Measurements from ENCODE around the gene PXDN.

Gene PXDN

DNA sequence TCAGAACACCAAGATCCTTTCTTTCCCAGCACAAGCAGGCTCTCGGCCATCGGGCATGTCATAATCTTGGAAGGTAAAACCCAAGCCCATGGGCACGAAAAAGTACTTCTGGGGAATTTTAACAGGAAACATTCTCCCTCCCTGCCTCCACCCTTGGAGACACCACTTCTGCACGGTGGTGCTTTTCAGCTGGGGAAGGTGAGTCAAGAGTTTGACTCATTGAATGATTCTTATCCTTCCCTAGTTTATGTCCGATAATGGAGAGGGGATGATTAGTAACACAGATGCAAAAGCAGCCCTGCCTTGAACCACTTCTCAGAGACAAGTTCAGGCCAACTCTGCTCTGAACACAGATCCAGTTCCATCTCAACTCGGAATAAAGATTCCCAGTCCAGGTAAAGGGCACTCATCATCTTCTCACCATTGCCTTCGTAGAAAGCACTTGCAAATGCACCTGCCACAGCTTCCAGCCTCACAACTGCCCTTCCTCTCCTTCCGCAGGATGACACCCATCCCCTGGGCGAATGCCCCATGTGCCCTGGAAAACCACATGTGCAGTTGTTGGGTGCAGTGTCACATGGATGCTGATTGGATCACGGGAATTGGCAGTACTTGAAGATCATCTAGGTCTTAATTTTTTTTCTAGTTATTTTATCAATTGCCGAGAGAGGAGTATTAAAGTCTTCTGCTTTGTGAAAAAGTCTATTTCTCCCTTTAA lies 136.2 kb downstream of the PXDN start:
- DNase-seq, result peak; percentile 18

DNA sequence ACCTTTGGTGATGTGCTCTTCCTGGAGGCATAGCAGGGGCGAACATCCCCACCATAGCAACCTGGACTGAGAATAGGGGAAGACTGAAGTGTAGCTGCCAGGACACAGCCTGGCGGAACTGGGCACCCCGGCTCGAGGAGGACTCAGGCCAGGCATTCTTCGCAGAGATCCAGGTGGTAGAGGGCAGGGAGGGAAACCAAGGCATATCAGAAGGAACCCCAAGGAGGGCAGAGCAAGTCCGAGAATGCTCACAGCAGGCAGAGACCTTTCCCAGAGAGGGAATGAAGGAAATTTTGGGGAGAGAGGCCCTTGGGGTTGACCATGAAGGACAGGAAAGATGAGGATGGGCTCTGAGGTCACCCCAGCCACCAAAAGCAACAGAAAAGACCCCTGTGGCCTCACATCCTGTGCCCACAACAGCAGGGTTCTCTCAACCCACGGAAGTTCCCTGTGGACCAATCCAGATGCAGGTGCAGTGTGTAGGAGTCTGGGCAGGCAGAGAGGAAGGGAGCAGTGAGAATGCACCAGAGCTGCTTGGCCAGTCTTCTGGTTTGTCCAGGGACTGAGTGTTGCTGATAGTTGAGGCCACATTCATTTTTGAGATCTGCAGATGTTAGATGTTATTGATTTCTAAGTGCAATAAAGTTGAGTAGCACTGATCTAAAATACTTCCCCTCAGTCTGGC lies 136.9 kb downstream of the PXDN start:
- no peak for DNase-seq

DNA sequence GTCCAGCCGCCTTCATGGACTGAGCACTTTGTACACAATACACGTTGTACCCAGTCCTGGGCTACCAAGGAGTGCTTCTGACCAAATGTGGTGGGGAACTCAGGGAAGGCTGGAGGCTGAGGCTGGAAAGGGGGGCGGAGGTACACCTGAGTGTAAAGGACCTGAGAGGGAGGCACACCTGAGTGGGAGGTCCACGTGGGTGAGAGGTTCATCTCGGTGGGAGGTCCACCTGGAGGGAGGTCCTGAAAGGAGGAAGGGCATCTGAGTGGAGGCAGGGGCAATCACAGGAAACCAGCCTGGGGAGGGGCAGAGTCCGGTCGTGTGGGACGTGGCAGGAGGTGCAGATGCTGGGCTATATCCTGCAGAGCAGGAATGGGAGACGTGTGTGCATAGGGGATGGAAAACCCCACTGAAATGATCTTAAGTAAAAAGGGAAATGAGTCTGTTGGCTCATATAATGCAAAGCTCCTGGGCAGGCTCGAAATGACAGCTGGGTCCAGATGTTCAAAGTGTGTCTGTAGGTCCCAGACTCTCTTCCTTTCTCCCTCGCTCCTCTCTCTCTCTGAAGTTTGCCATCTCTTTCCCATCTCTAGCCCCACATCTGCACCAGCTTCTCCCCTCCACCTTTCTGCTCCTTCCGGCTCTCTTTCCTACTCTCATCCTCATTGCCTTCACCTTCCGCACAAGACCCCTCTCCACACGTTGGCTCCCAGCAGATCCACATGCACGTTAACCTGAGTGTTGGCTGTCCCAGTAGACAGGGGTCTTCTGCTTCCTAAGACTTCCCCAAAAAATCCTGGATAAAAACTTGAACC lies 137.7 kb downstream of the PXDN start:
- DNase-seq, result peak; percentile 39

DNA sequence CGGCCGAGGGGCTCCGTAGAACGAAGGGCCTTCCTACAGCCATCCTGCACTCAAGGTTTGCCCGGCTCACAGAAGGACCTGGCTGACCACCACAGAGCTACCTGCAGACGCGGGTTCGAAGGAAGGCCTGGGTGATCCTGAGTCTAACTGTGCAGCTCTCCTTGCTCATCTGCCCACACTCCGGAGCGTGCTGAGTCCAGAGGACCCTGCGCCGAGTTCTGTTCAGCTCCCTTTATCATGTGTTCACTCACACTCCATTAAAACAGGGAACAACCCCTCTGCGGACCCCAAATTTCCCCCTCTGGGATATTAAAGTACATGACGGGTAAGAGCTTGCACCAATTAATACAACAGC lies 138.3 kb downstream of the PXDN start:
- no peak for DNase-seq

DNA sequence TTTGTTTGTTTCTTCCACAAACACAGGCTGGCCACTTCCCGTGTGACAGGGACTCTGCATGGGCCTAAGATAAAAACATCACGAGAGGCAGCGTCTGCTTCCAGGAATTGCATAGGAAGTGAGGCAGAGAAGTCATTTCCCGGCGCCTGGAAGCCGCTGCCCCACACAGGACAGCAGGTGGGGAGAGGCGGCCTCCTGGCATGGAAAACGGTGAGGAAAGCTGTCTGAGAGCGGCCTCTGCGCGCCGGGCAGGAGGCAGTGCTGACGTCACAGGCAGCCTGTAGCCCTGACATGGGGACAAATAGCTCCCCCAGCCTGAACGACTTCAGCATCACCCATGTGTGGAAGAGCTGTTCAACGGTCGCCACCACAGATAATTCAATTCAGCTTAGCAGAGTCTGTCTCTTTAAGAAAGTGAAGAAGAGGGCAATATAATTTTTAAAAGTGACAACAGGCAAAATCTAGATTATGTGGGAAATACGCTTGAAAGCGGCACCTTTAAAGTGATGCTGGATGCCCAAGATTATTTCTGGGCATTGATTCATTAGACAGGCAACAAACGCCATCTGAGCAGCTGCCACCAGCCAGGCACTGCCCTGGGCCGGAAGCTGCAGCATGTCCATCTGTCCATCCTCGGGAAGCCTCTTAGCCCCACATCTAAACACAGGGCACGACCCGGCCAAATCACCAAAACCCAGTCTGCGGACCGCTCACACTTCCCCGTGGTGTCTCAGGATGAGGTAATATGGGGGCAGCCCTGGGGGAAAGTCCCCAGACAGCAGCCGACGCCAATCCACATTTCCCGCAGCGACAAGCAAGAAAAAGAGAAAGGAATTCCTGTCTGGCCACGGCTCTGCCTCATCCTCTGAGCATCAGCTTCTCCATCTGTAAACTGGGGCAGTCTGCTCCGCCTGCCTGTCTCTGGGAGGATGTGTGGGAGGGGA lies 138.9 kb downstream of the PXDN start:
- peak; percentile 63 for DNase-seq

DNA sequence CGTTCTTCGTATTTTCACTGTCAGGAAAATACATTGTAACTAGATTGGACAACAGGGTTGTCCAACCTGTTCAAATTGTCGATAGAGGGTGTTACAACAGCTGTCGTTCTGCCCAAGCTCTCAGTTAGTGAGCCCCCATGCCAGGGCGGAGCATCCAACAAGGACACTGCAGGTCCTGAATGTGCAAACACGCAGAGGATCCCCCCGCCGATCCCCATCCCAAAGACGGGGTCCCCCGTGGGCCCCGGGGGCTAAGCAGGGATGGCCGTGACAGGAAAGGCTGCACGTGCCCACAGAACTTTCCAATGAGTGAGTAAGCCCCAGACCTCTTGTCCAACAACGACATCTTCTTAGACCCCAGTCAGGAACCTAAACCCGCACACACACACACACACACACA lies 140.8 kb downstream of the PXDN start:
- DNase-seq, result no peak

DNA sequence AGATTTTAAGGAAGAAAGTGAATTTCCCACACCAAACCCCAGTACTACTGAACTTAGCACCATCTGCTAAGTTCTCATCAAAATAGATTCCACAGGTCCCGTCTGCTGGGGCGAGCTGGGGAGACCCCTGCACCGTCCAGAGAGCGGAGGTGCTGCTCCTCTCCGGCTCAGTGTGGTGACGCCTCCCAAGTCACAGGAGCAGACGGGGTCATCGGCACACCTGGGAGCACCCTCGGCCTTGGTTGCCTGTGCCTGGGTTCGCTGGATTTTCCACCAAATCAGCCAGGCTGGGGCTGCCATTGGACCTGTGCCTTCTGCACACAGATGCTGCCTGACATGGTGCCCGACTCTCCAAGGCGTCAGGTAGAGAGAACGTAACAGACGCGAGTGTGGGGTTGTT lies 141.3 kb downstream of the PXDN start:
- no peak for DNase-seq

DNA sequence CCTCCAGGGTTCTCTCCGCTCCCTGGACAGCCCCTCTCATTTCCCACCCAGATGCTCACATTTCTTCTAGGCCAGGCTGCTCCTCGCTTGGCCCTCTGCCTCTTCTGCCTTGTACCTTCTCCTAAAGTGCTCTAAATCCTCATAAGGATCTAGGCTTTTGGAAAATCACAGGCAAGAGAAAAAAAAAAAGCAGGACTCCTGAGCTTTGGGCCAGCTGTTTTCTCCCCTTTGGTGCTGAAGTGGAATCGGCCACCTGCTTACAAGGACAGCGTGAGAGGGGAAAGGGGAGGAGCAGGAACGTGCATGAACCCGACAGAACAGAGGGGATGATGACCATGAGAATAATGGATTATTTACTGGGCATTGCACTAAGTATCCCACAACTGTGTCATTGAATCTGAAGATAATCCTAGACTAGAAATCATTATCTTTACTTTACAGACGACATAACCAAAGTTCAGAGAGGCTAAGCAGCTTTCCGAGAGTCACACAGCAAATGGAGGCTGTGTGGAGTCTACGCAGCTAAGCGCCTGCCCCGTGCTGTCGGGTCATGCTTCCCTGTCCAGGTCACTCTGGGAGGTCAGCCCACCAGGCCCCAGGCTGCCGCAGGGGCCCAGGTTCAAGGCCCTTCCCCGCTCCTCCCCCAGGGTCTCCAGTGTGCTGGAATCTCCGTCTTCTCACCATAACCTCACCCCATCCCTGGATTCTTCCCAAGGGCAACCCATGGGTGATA lies 141.9 kb downstream of the PXDN start:
- no peak for DNase-seq

DNA sequence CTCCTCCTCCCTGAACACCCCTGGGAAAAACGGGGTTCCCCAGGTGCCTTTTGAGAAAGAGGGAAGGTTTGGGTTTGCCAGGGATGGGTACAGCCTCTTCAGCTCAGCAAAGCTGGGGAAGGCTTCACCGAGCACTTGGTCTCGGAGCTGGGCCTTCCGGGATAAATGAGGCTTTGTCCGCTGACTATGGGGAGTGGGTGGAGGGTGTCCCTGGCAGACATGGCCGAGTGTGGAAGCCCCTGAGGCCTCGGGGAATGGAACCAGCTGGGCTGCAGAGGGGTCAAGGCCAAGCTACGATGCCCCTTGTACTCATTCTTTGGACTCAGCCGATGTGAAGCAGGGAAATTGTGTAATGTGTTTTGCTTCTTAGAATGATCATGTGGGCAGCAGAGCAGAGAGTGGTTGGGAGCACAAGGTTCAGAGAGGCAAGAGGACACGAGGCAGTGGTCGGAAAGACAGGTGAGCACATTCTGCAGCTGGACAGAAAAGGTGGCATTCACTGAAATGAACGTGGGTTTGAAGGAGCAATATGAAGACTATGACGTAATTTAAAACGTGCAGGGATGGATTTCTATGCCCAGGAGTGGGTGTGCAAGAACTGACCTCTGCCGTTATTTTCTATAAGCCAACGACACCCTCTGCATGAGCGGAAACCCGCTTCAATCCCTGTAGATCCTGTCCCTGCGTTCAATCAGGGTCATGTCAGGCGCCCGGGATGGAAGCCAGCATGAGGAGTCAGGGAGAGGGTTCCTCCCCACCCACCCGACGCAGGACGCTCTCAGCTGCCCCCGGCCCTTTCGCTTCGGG lies 142.6 kb downstream of the PXDN start:
- no peak for DNase-seq

DNA sequence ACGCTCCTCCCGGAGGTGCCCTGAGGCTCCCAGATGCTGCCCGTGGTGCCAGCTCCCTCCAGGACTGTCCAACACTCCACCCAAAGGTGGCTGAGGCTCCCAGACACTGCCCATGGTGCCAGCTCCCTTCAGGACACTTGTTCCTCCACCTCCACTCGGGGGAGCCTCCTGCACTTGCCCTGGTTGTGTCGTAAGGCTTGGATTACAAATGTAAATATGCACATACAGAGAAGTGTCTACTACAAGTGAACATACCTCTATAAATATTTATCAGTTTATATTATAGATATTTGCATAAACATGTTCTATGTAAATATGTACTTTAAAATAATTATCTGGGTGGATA lies 143.3 kb downstream of the PXDN start:
- no peak for DNase-seq

DNA sequence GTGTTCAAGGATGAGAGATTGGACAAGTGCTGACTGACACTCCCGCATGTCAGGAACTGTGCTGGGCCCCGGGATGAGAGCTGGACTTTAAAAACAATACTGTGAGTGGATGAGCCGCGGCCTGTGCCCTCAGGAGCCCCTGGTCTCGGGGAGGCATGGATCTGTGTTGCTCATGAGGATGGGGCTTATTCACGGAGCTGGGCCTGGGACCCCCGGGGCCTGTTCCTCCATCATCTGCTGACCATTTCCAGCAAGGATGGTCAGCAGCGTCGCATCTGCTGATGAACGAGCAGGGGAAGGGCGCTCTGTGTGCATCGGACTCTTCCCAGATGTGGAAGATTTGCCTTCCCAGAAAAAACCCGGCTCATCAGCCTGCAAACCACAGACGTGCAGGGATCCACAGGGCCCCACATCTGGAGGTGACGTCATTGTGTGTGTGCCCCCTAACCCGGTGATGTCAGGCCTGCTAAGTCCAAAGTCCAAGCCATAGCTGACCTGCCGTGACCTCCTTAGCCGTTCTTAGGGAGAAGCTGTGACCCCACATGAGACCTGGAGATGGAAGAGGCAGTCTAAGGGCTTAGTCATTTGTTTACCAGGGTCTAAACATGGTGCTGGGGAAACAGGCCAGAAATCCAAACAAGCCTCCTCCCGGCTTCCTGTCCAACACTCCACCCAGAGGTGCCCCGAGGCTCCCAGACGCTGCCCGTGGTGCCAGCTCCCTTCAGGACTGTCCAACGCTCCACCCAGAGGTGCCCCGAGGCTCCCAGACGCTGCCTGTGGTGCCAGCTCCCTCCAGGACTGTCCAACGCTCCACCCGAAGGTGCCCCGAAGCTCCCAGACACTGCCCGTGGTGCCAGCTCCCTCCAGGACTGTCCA lies 143.9 kb downstream of the PXDN start:
- no peak for DNase-seq

DNA sequence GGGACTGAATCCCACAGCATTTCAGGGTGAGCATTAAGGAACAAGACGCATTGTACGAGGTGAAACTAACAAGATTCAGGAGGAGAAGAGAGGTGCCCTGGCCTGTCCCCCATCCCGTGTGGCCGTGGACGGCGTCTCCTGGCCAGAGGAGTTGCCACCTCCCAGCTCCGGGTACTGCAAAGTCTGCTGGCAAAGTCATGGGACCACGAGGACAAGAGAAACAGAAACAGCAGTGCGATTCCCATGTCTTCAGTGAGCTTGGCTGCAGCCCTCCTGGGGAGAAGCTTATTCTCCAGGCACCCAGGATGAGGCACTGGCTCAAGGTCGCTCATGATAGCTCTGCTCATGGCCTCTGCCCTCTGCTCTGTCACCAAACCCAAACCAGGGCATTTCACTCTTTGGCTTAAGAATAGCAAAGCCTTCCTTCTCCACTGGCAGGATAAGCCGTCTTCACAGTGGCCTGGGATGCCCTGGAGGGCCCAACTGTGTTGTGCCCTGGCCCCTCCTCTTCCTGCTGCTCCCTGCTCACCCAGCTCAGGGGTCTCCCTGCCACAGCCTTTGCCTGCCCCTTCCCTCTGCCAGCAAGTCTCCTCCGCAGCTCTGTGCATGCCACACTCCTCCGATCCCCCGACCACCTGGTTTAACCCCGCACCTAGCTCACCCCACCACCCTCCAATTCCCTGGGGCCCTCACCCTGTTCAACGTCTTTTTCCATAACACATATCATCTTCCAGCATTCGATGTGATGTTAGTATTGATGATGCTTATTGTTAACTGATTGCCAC lies 144.8 kb downstream of the PXDN start:
- no peak for DNase-seq

DNA sequence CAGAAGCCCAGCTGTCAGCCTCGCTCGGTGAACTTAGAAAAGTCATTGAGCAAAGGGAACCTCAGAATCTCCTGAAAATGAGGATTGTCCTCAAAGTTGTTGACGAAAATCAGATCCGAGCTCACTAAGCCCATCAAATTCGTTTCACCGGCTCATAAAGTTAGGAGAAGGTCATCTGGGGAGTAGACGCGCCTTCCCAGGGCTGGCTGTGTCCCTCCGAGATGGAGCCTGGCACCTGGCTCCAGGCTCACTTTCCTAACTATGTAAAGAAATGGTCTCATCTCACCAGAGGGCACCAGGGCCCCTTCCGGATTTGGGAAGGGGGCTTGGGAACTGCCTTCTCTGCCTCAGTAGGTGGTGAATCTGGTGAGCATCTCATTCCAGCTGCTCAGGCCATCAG lies 145.5 kb downstream of the PXDN start:
- DNase-seq, result no peak

DNA sequence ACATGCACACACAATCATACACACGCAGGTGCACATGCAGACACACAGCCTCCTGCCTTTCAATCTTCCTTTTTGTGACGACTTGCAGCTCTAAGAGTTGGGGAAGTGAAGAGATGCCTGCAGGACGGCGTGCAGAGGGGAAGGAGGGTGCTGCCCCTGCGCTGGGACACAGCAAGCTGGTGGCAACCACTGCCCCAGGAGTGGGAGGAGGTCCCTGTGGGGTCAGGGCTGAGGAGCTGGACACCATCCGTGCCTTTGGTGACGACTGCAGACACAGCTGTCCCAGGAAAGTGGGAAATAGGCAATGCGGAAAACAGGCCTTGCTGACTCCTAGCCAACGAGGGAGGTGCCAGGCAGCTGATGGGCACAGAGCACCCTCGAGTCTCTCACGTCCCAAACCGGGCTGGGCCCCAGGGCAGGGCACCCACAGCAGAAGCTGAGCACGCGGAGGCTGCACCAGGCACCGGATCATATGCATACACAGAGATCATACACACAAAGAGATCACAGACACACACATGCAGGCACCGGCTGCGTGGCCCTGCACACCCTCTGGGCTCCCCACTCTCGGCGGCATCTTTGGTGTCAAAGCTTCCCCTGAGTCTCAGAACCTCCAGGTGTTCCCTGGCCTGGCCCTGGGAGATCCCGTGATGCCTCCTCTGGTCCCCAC lies 146.1 kb downstream of the PXDN start:
- DNase-seq, result no peak

DNA sequence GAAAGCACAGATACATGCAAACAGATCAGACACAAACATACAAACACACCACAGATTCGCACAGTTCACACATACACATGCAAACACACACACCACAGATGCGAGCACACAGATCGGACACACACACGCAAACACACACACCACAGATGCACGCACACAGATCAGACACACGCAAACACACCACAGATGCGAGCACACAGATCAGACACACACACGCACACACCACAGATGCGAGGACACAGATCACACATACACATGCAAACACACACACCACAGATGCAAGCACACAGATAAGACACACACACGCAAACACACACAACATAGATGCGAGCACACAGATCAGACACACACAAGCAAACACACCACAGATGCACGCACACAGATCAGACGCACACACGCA lies 149.0 kb downstream of the PXDN start:
- DNase-seq, result no peak

DNA sequence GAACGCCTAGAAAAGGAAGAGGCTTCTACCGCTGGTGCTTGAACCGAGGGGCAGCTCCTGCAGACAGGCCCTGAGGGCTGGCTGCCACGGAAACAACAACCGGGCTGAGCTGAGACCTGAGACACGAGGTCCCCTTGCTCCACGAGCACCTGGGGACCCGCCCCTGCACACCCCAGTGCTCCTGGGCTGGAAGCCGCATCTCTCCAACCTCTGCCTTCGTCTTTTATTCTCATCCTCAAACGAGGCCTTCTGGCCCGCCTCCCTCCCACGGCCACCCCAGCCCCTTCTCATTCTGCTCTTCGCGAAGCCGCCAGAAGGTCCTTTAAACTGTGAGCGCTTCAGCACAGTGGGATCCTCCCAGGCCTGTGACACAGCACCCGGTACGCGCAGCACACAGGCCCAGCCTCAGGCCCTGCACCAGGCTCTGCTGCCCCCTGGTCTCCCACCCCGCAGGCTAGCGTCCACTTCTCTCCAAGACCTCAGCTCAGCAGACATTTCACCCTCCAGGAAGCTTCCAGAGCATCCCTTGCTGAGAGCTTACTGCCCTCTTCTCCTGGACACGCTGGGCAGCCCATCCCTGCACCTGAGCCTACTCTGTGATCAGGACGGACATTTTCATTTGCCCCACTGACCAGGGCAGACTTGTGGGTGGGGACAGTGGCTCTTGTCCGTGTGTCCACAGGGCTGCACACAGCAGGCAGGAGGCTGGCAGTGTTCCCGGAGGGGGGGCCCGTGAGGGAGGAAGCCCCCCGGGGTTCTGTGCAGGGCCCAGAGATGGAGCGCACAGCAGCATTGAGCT lies 149.7 kb downstream of the PXDN start:
- no peak for DNase-seq

DNA sequence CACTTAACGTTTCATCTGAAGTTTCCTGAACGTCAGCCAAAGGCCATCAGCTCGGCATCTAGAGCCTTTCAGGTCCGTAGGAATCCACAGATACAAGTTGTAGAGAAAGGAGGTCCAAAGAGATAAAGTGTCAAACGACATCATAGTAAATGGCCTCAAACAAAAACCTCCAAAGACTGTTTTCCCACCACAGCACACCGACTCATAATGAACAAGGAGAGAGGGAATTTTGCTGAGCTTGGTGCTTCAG lies 150.3 kb downstream of the PXDN start:
- DNase-seq, result no peak
